IMR-90 (cell line): ENCODE measurements around the gene CSTB. TPM values are rescaled to one million over a fixed set of nuclear protein-coding genes. Genes with fewer than 3 reads are reported as not detected.

Experiments used
- ATAC-seq: fragments of 200-7000 bp; cut with Tn5 transposase; 2 replicates; pipeline ENCODE4 v1.9.1; 2020; ENCODE audit warnings: low read depth, mild to moderate bottlenecking, moderate library complexity
- BruUV-seq: library from RNA; stranded (reverse); fragments of 400-500 nt; replicated peaks from 2 replicates; lab custom pipeline; 2021; lab: Mats Ljungman, UMichigan
- CTCF ChIA-PET: fragments of 300-600 bp; formaldehyde crosslinking; extraction: SDS; loops from one replicate; lab custom pipeline; 2021; ENCODE audit warnings: antibody characterized with exemption; lab: Yijun Ruan, JAX
- POLR2A ChIA-PET: fragments of 300-600 bp; sonication (Branson Sonifier 250); formaldehyde crosslinking; loops from one replicate; lab custom pipeline; 2022; ENCODE audit warnings: antibody characterized with exemption; ENCODE audit not compliant: unreplicated experiment; lab: Charles Lee
- DNase-seq: peaks from one replicate; pipeline ENCODE4 v3.0.0; 2013
- H2AFZ ChIP-seq: replicated peaks from 2 replicates; pipeline ENCODE3; 2013; ENCODE audit warnings: low read length, mild to moderate bottlenecking; ENCODE audit not compliant: poor library complexity
- H2AK5ac ChIP-seq: 2 replicates; pipeline ENCODE4 v1.6.1; 2013; ENCODE audit warnings: low read depth, low read length, inconsistent platforms
- H2AK9ac ChIP-seq: replicated peaks from 2 replicates; pipeline ENCODE3; 2013; ENCODE audit warnings: mild to moderate bottlenecking, low read depth, low read length, moderate library complexity; ENCODE audit not compliant: poor library complexity
- H2BK120ac ChIP-seq: 2 replicates; pipeline ENCODE4 v1.6.1; 2013; ENCODE audit warnings: low read depth, low read length, inconsistent platforms
- H2BK15ac ChIP-seq: 3 replicates; pipeline ENCODE4 v1.6.1; 2013; ENCODE audit warnings: low read depth, low read length, inconsistent platforms
- H2BK20ac ChIP-seq: 2 replicates; pipeline ENCODE4 v1.6.1; 2013; ENCODE audit warnings: low read depth, mild to moderate bottlenecking, inconsistent platforms, low read length, moderate library complexity
- H2BK5ac ChIP-seq: 2 replicates; pipeline ENCODE4 v1.6.1; 2013; ENCODE audit warnings: mild to moderate bottlenecking, low read depth, low read length, inconsistent platforms; ENCODE audit not compliant: poor library complexity, severe bottlenecking
- H3K14ac ChIP-seq: replicated peaks from 2 replicates; pipeline ENCODE4 v1.6.1; 2013; ENCODE audit warnings: low read depth, low read length, inconsistent platforms
- H3K18ac ChIP-seq: 2 replicates; pipeline ENCODE4 v1.6.1; 2013; ENCODE audit warnings: low read depth, low read length, control low read depth
- H3K23ac ChIP-seq: 2 replicates; pipeline ENCODE4 v1.6.1; 2013; ENCODE audit warnings: low read depth, low read length, inconsistent platforms
- H3K27ac ChIP-seq: 2 replicates; pipeline ENCODE4 v1.5.1; 2013; ENCODE audit warnings: mild to moderate bottlenecking, control low read depth, low read length; ENCODE audit not compliant: insufficient read depth
- H3K27me3 ChIP-seq: 2 replicates; pipeline ENCODE4 v1.6.1; 2013; ENCODE audit warnings: low read length; ENCODE audit not compliant: control insufficient read depth, insufficient read depth
- H3K36me3 ChIP-seq: 2 replicates; pipeline ENCODE4 v1.6.1; 2013; ENCODE audit warnings: low read length, mixed read lengths; ENCODE audit not compliant: control insufficient read depth, insufficient read depth
- H3K4ac ChIP-seq: 2 replicates; pipeline ENCODE4 v1.6.1; 2013; ENCODE audit warnings: low read depth, low read length, inconsistent platforms
- H3K4me1 ChIP-seq: 2 replicates; pipeline ENCODE4 v1.6.1; 2013; ENCODE audit warnings: low read length, mixed read lengths; ENCODE audit not compliant: control insufficient read depth, insufficient read depth
- H3K4me2 ChIP-seq: 2 replicates; pipeline ENCODE4 v1.6.1; 2013; ENCODE audit warnings: low read depth, mild to moderate bottlenecking, control low read depth, low read length, moderate library complexity
- H3K4me3 ChIP-seq: 2 replicates; pipeline ENCODE4 v1.5.1; 2013; ENCODE audit warnings: low read depth, mild to moderate bottlenecking, control low read depth, low read length, moderate library complexity; ENCODE audit not compliant: insufficient read depth
- H3K56ac ChIP-seq: 2 replicates; pipeline ENCODE4 v1.6.1; 2013; ENCODE audit warnings: low read length, inconsistent platforms; ENCODE audit not compliant: insufficient read depth; ENCODE audit errors: extremely low read depth
- H3K79me1 ChIP-seq, 2 experiments: 2 replicates each; pipeline ENCODE4 v1.6.1; 2013; ENCODE audit warnings: low read length in 2 of 2, inconsistent platforms in 1 of 2, low read depth in 1 of 2
- H3K9ac ChIP-seq: 2 replicates; pipeline ENCODE4 v1.6.1; 2013; ENCODE audit warnings: low read depth, low read length, control low read depth
- H3K9me1 ChIP-seq: 2 replicates; pipeline ENCODE4 v1.6.1; 2013; ENCODE audit warnings: low read length, inconsistent platforms; ENCODE audit not compliant: insufficient read depth
- H3K9me3 ChIP-seq: 2 replicates; pipeline ENCODE4 v1.6.1; 2013; ENCODE audit warnings: low read length; ENCODE audit not compliant: control insufficient read depth, insufficient read depth
- H4K20me1 ChIP-seq: 2 replicates; pipeline ENCODE4 v1.6.1; 2013; ENCODE audit warnings: low read length, inconsistent platforms; ENCODE audit not compliant: insufficient read depth
- H4K5ac ChIP-seq: 2 replicates; pipeline ENCODE4 v1.6.1; 2013; ENCODE audit warnings: mild to moderate bottlenecking, low read depth, low read length, control low read depth
- H4K8ac ChIP-seq, 2 experiments: 2 replicates each; pipeline ENCODE4 v1.6.1; 2013; ENCODE audit warnings: low read depth in 2 of 2, low read length in 2 of 2, control low read depth in 1 of 2, inconsistent platforms in 1 of 2
- H4K91ac ChIP-seq: 2 replicates; pipeline ENCODE4 v1.6.1; 2013; ENCODE audit warnings: low read depth, low read length, inconsistent platforms; ENCODE audit not compliant: insufficient read depth
- BHLHE40 ChIP-seq: fragments of 150-350 bp; IDR thresholded peaks from 2 replicates; pipeline ENCODE4 v1.6.1; 2016; ENCODE audit warnings: mild to moderate bottlenecking, low read depth, low read length
- CEBPB ChIP-seq: IDR thresholded peaks from 2 replicates; pipeline ENCODE4 v1.6.1; 2012; ENCODE audit warnings: low read depth, low read length, improper control_type of control experiment
- CHD1 ChIP-seq: IDR thresholded peaks from 2 replicates; pipeline ENCODE4 v1.6.1; 2012; ENCODE audit warnings: low read depth, low read length, improper control_type of control experiment
- CTCF ChIP-seq: conservative IDR thresholded peaks from 2 replicates; pipeline ENCODE4 v1.5.1; 2012; ENCODE audit warnings: mild to moderate bottlenecking, low read depth, low read length, improper control_type of control experiment
- ELK1 ChIP-seq: fragments of 150-350 bp; IDR thresholded peaks from 2 replicates; pipeline ENCODE4 v1.6.1; 2016; ENCODE audit warnings: low read depth, mild to moderate bottlenecking, low read length, moderate library complexity, borderline replicate concordance
- FOS ChIP-seq: fragments of 150-350 bp; IDR thresholded peaks from 2 replicates; pipeline ENCODE4 v1.6.1; 2016; ENCODE audit warnings: low read depth, low read length
- MAFK ChIP-seq: IDR thresholded peaks from 2 replicates; pipeline ENCODE4 v1.6.1; 2012; ENCODE audit warnings: low read depth, low read length, improper control_type of control experiment
- MAZ ChIP-seq: IDR thresholded peaks from 2 replicates; pipeline ENCODE4 v1.6.1; 2012; ENCODE audit warnings: low read depth, mild to moderate bottlenecking, low read length, improper control_type of control experiment, moderate library complexity, borderline replicate concordance
- MXI1 ChIP-seq: IDR thresholded peaks from 2 replicates; pipeline ENCODE4 v1.6.1; 2012; ENCODE audit warnings: low read depth, mild to moderate bottlenecking, low read length, moderate library complexity, borderline replicate concordance
- NFE2L2 ChIP-seq: fragments of 150-350 bp; IDR thresholded peaks from 2 replicates; pipeline ENCODE4 v1.6.1; 2016; ENCODE audit warnings: low read depth, mild to moderate bottlenecking, low read length
- POLR2A ChIP-seq: IDR thresholded peaks from 2 replicates; pipeline ENCODE4 v1.6.1; 2012; ENCODE audit warnings: mild to moderate bottlenecking, low read depth, low read length
- RAD21 ChIP-seq: IDR thresholded peaks from 2 replicates; pipeline ENCODE4 v1.6.1; 2012; ENCODE audit warnings: low read length, improper control_type of control experiment
- RCOR1 ChIP-seq: IDR thresholded peaks from 2 replicates; pipeline ENCODE4 v1.6.1; 2012; ENCODE audit warnings: mild to moderate bottlenecking, low read length, improper control_type of control experiment; ENCODE audit not compliant: insufficient replicate concordance
- RFX5 ChIP-seq: IDR thresholded peaks from 2 replicates; pipeline ENCODE4 v1.8.0; 2012; ENCODE audit warnings: low read depth, mild to moderate bottlenecking, low read length, moderate library complexity
- SMC3 ChIP-seq: fragments of 150-350 bp; IDR thresholded peaks from 2 replicates; pipeline ENCODE4 v1.6.1; 2016; ENCODE audit warnings: low read depth, mild to moderate bottlenecking, antibody characterized with exemption, low read length, moderate library complexity
- WGBS, 2 experiments: methylation state at CpG; one replicate each; pipeline versions ENCODE4 v1.1.5 to v1.1.7; 2013; ENCODE audit warnings: missing lambda C conversion rate in 2 of 2; ENCODE audit not compliant: insufficient read length in 1 of 2; ENCODE audit errors: extremely low coverage in 2 of 2; 5-methylcytosine and 5-hydroxymethylcytosine counted together
- dilution Hi-C: fragments of 300-500 bp; cut with HindIII; formaldehyde crosslinking; loops from one replicate; pipeline ENCODE4 v1.14.3; 2018; ENCODE audit warnings: low sequenced_read_pairs; ENCODE audit not compliant: unreplicated experiment
- in situ Hi-C: fragments of 300-500 bp; cut with MboI; formaldehyde crosslinking; loops from 3 replicates; pipeline ENCODE4 v1.14.3; 2019; ENCODE audit warnings: low sequenced_read_pairs, inconsistent platforms, mixed read lengths
- intact Hi-C: fragments of 100-400 bp; cut with micrococcal nuclease; formaldehyde crosslinking; loops from 2 replicates; pipeline ENCODE4 v1.10.0; 2022
- polyA plus RNA-seq, 3 experiments: library from polyadenylated mRNA; depleted of rRNA; stranded (reverse); fragments of >200 nt; gene quantifications; 2 replicates each; pipeline ENCODE4 v1.2.3, GENCODE V29; 2012; ENCODE audit warnings: low replicate concordance in 1 of 3
- total RNA-seq: library from RNA; depleted of rRNA; stranded (reverse); fragments of >200 nt; gene quantifications from 2 replicates; pipeline ENCODE4 v1.2.3, GENCODE V29; 2012

The CSTB gene
- total and polyA plus RNA-seq, 2 of the 4 experiments (the other 2 are of a cell fraction) = 6.1 to 71.7 TPM

- ChIA-PET CTCF (no interaction called here), POLR2A (no interaction called here)
- in situ Hi-C loops = no loop called here
- Histone ChIP-seq H3K27me3 (no peaks in the 10 kb centered on the region; the same call in 1 of the 2 replicates), H3K4me3 (no peak overlapping the region), H2BK20ac (no peak overlapping the region), H2AK9ac (no peak overlapping the region), H2AK5ac (0 out of 2 replicates have a peak overlapping the region, but pooled peaks have one; percentile 4), H3K27ac (no peak overlapping the region), H2BK120ac (no peak overlapping the region), H3K4me1 (peaks cover 3% of the 10 kb centered on the region), H3K23ac (no peak overlapping the region), H2AFZ (no peak overlapping the region), H3K9me3 (no peaks in the 10 kb centered on the region), H3K79me1 (peaks cover 0 to 11% of the 10 kb centered on the region in 2 experiments; a peak in 2 of 4 replicates), H3K14ac (no peak overlapping the region), H3K4ac (no peak overlapping the region), H4K91ac (no peak overlapping the region), H3K9ac (no peak overlapping the region), H3K4me2 (no peak overlapping the region), H3K9me1 (peaks cover 1% of the 10 kb centered on the region; the same call in 1 of the 2 replicates), H4K8ac (no peak overlapping the region), H2BK5ac (no peak overlapping the region), H4K20me1 (peaks cover 7% of the 10 kb centered on the region; the same call in 1 of the 2 replicates), H3K36me3 (no peaks in the 10 kb centered on the region), H3K56ac (no peak overlapping the region), H4K5ac (no peak overlapping the region), H3K18ac (no peak overlapping the region), H2BK15ac (no peak overlapping the region)
- intact Hi-C loops = no loop called here
- BruUV-seq = no TSS peak
- TF ChIP-seq MXI1 (no peak), CEBPB (no peak), SMC3 (no peak), RAD21 (no peak), CHD1 (no peak), CTCF (no peak), BHLHE40 (no peak), POLR2A (no peak), MAFK (no peak), RFX5 (no peak), MAZ (no peak), ELK1 (no peak), FOS (no peak), NFE2L2 (no peak), RCOR1 (no peak)
- dilution Hi-C loops = no loop called here
- no peak for DNase-seq
- ATAC-seq = no peak
- WGBS, 2 experiments = no CpG with 5 or more reads among the region's 5 CpGs
These were observed 3.6 kb upstream of the CSTB start for GRCh38 chr21:43779660-43780059.
